GM23248 (cell line): ENCODE data around the gene PLLP.

ENCODE experiments used
- EZH2 ChIP-seq: fragments of 200-600 bp; sonication (generic); IDR thresholded peaks from 2 replicates; pipeline ENCODE4 v1.6.1; 2018; ENCODE audit warnings: antibody characterized with exemption, mild to moderate bottlenecking; ENCODE audit not compliant: insufficient read depth, poor library complexity, severe bottlenecking
- EZH2phosphoT487 ChIP-seq: fragments of 200-600 bp; sonication (generic); IDR thresholded peaks from 2 replicates; pipeline ENCODE4 v1.6.1; 2018; ENCODE audit warnings: antibody characterized with exemption, moderate library complexity, mild to moderate bottlenecking, low read depth; ENCODE audit not compliant: insufficient read depth

DNA sequence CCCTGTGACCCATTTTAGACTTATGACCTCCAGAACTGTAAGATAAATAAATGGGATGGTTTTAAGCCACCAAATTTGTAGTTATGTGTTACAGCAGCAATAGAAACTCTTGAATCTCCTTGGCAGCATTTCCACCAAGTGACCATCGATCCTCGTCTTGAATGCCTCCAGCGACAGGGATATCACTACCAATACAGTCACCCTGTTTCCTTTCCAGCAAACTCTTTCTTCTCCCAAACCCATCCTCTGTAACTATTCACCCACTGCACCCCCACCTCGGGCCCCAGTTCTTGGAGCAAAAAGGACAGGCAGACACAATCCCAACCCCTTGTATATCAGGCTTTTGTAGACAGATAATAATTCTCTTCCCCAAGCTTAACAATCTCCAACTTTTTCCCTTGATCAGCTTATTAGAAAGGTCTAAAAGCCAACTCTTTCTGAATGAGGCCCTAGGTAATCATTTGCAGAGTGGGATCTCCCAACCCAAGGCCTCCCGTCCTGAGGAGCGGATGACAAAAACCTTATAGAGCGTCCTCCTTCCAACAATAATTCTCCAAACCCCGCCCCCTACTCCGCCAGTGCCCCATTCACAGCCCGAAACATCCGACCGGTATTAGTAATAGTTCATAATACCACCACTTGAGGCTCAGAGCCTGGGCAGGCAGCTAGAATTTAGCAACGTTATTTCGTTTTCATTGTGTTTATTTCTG lies 14.7 kb upstream of the PLLP start:
- TF ChIP-seq EZH2phosphoT487 (no peak), EZH2 (no peak)
